ENCODE data around the gene GBP2. TPM values are rescaled to one million over a fixed set of nuclear protein-coding genes. Genes with fewer than 3 reads are reported as not detected.

The GBP2 gene
- total and polyA plus RNA-seq, 9 of the 15 experiments (the other 6 are each of a cell fraction or from before 2014, with no cell fraction given): 0.45 to 2.2 (median 0.69) TPM

DNA sequence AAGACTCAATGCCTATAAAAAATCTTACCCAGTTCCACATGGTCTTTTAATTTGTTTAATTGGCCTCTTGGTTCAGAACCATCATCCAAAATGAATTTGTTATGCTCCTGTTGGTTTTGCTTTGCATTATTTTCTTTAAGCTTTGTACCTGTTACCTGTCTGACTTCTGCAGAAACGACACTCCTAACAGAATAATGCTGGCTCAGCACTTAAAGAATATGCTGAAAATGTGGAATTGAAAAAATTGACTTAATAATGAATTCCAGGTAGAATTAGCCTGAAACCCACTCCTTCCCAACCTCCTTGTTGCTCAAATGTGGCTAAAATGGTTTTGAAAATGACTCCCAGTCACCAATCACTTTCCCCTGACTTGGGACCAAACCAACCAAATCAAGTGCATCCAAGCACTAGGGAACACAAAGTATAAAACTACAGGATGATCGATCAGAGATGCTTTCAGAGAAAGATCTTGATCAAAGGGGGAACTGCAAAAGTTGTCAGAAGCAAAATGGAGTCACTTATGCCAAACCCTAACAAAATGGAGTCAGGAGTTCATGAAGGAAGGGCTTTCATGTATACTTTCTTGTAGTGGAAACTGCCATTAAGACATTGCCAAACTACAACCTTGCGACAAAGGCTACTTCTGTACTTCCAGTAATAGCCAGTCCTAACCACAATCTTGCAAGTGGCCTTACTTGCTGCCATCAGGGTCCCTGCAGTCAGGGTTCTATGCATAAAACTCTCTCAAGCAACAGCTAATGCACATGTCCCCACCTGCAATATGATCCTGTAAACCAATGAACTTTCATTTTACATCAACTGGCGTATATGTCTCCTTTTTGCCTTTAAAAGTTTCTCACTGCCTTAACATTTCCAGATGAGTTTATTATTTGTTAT is 44.5 kb upstream of the GBP2 start (continued):
- TF ChIP-seq ZBTB9 (CRISPR knock-in tag; IDR thresholded peaks at IDR 0.05) (peak; percentile 97), HMG20B (CRISPR knock-in tag; IDR thresholded peaks at IDR 0.05) (no peak), KDM1A (IDR thresholded peaks at IDR 0.05) (no peak), ZBTB5 (IDR thresholded peaks at IDR 0.05) (no peak), CBFB (CRISPR knock-in tag; IDR thresholded peaks at IDR 0.05) (no peak), ZNF212 (CRISPR knock-in tag; IDR thresholded peaks at IDR 0.05) (0 out of 2 replicates have a peak, but pooled peaks have one; percentile 54), HDAC8 (tag; IDR thresholded peaks at IDR 0.05) (peak; percentile 85), ZNF316 (IDR thresholded peaks at IDR 0.05) (peak; percentile 86), FOXO4 (CRISPR knock-in tag; IDR thresholded peaks at IDR 0.05) (peak; percentile 90; the same call in 1 of the 2 replicates), HINFP (tag; conservative IDR thresholded peaks at IDR 0.05; ENCODE audit: low read depth) (0 out of 2 replicates have a peak, but pooled peaks have one; percentile 49), MAFK (IDR thresholded peaks at IDR 0.05; ENCODE audit: low read length) (peak; percentile 90), ILF3 (IDR thresholded peaks at IDR 0.05; ENCODE audit: borderline replicate concordance) (no peak), DEAF1 (CRISPR knock-in tag; IDR thresholded peaks at IDR 0.05) (0 out of 2 replicates have a peak, but pooled peaks have one; percentile 13)
- TF ChIP-seq, protein P1, sequence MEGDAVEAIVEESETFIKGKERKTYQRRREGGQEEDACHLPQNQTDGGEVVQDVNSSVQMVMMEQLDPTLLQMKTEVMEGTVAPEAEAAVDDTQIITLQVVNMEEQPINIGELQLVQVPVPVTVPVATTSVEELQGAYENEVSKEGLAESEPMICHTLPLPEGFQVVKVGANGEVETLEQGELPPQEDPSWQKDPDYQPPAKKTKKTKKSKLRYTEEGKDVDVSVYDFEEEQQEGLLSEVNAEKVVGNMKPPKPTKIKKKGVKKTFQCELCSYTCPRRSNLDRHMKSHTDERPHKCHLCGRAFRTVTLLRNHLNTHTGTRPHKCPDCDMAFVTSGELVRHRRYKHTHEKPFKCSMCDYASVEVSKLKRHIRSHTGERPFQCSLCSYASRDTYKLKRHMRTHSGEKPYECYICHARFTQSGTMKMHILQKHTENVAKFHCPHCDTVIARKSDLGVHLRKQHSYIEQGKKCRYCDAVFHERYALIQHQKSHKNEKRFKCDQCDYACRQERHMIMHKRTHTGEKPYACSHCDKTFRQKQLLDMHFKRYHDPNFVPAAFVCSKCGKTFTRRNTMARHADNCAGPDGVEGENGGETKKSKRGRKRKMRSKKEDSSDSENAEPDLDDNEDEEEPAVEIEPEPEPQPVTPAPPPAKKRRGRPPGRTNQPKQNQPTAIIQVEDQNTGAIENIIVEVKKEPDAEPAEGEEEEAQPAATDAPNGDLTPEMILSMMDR (IDR thresholded peaks at IDR 0.05 in 2 of 3, conservative IDR thresholded peaks at IDR 0.05 in 1 of 3; ENCODE audit: insufficient read depth in 2 of 3, low read depth in 1 of 3, low read length in 3 of 3): no peak

Measured in K562 (cell line).